Fibroblast of gingiva (primary cell): ENCODE measurements around the gene CUBN.

Experiments
- DNase-seq: peaks from one replicate; pipeline ENCODE4 v3.0.0-alpha.2; 2011; ENCODE audit warnings: low read depth

CUBN gene

GRCh38 chr10:16950656-16951601, 178.7 kb downstream of the CUBN start:
- DNase-seq, result peak; percentile 57

- no peak for DNase-seq
Observed at GRCh38 chr10:16949816-16950215, 179.8 kb downstream of the CUBN start.

- no peak for DNase-seq
Observed at GRCh38 chr10:16948361-16948760, 181.2 kb downstream of the CUBN start.

- no peak for DNase-seq
Observed at GRCh38 chr10:16947069-16947468, 182.5 kb downstream of the CUBN start.

- peak; percentile 80 for DNase-seq
Observed at GRCh38 chr10:16945593-16945992, 184.0 kb downstream of the CUBN start.

GRCh38 chr10:16944986-16945385, 184.6 kb downstream of the CUBN start:
- no peak for DNase-seq

GRCh38 chr10:16944402-16944801, 185.2 kb downstream of the CUBN start:
- peak; percentile 93 for DNase-seq

- peak; percentile 67 for DNase-seq
Observed at GRCh38 chr10:16943295-16944285, 186.0 kb downstream of the CUBN start.

GRCh38 chr10:16942381-16943078, 187.1 kb downstream of the CUBN start:
- DNase-seq, result no peak

- no peak for DNase-seq
Observed at GRCh38 chr10:16941870-16942269, 187.7 kb downstream of the CUBN start.

GRCh38 chr10:16941067-16941466, 188.5 kb downstream of the CUBN start:
- DNase-seq, result no peak

GRCh38 chr10:16938952-16939351, 190.7 kb downstream of the CUBN start:
- no peak for DNase-seq

GRCh38 chr10:16934461-16934860, 195.2 kb downstream of the CUBN start:
- no peak for DNase-seq

- DNase-seq, result peak; percentile 55
Observed at GRCh38 chr10:16933783-16934182, 195.8 kb downstream of the CUBN start.

- DNase-seq, result no peak
Observed at GRCh38 chr10:16931930-16932329, 197.7 kb downstream of the CUBN start.

GRCh38 chr10:16930540-16930939, 199.1 kb downstream of the CUBN start:
- no peak for DNase-seq

- no peak for DNase-seq
Observed at GRCh38 chr10:16929069-16929468, 200.5 kb downstream of the CUBN start.

GRCh38 chr10:16927546-16927945, 202.1 kb downstream of the CUBN start:
- DNase-seq, result no peak

- DNase-seq, result no peak
Observed at GRCh38 chr10:16923726-16924125, 205.9 kb downstream of the CUBN start.

GRCh38 chr10:16923309-16923708, 206.3 kb downstream of the CUBN start:
- peak; percentile 56 for DNase-seq

- no peak for DNase-seq
Observed at GRCh38 chr10:16919121-16919982, 210.3 kb downstream of the CUBN start.
